ENCODE data around the gene GALNTL6. TPM values are rescaled to one million over a fixed set of nuclear protein-coding genes. Genes with fewer than 3 reads are reported as not detected.
A peak's percentile ranks its signal among the peaks of the same experiment; 100 is the strongest.

The GALNTL6 gene
- polyA plus RNA-seq, 3 donors, result 0.79 to 1.5 (median 1.0) TPM

- no peak for DNase-seq (ENCODE audit: extremely low read depth in 1 of 11, low read depth in 9 of 11, low spot score in 4 of 11)
Measured at GRCh38 chr4:171978216-171978615, 165.0 kb downstream of the GALNTL6 start.

- no peak for DNase-seq (ENCODE audit: extremely low read depth in 1 of 11, low read depth in 9 of 11, low spot score in 4 of 11)
Measured at GRCh38 chr4:171979461-171979860, 166.3 kb downstream of the GALNTL6 start.

GRCh38 chr4:171981185-171981584, 168.0 kb downstream of the GALNTL6 start:
- DNase-seq (ENCODE audit: extremely low read depth in 1 of 11, low read depth in 9 of 11, low spot score in 4 of 11), result no peak

- DNase-seq (ENCODE audit: extremely low read depth in 1 of 11, low read depth in 9 of 11, low spot score in 4 of 11), result no peak
Measured at GRCh38 chr4:171983935-171984805, 171.0 kb downstream of the GALNTL6 start.

GRCh38 chr4:171985129-171985528, 171.9 kb downstream of the GALNTL6 start:
- DNase-seq (ENCODE audit: extremely low read depth in 1 of 11, low read depth in 9 of 11, low spot score in 4 of 11), result no peak

- DNase-seq (ENCODE audit: extremely low read depth in 1 of 11, low read depth in 9 of 11, low spot score in 4 of 11), result no peak
Measured at GRCh38 chr4:171993247-171993646, 180.0 kb downstream of the GALNTL6 start.

- DNase-seq (ENCODE audit: extremely low read depth in 1 of 11, low read depth in 9 of 11, low spot score in 4 of 11), result no peak
Measured at GRCh38 chr4:172007889-172008288, 194.7 kb downstream of the GALNTL6 start.

- no peak for DNase-seq (ENCODE audit: extremely low read depth in 1 of 11, low read depth in 9 of 11, low spot score in 4 of 11)
Measured at GRCh38 chr4:172009446-172010230, 196.4 kb downstream of the GALNTL6 start.

- no peak for DNase-seq (ENCODE audit: extremely low read depth in 1 of 11, low read depth in 9 of 11, low spot score in 4 of 11)
Measured at GRCh38 chr4:172011196-172011595, 198.0 kb downstream of the GALNTL6 start.

- no peak for DNase-seq (ENCODE audit: extremely low read depth in 1 of 11, low read depth in 9 of 11, low spot score in 4 of 11)
Measured at GRCh38 chr4:172018358-172018757, 205.2 kb downstream of the GALNTL6 start.

- DNase-seq (ENCODE audit: extremely low read depth in 1 of 11, low read depth in 9 of 11, low spot score in 4 of 11), result no peak
Measured at GRCh38 chr4:172035562-172035961, 222.4 kb downstream of the GALNTL6 start.

GRCh38 chr4:172040766-172041165, 227.6 kb downstream of the GALNTL6 start:
- DNase-seq (ENCODE audit: extremely low read depth in 1 of 11, low read depth in 9 of 11, low spot score in 4 of 11), result no peak

GRCh38 chr4:172042714-172043114, 229.5 kb downstream of the GALNTL6 start:
- peak in 1 of 11 donors; percentile 4 for DNase-seq (ENCODE audit: extremely low read depth in 1 of 11, low read depth in 9 of 11, low spot score in 4 of 11)

GRCh38 chr4:172045981-172046380, 232.8 kb downstream of the GALNTL6 start:
- DNase-seq (ENCODE audit: extremely low read depth in 1 of 11, low read depth in 9 of 11, low spot score in 4 of 11), result no peak

- DNase-seq (ENCODE audit: extremely low read depth in 1 of 11, low read depth in 9 of 11, low spot score in 4 of 11), result no peak
Measured at GRCh38 chr4:172048666-172049065, 235.5 kb downstream of the GALNTL6 start.

- no peak for DNase-seq (ENCODE audit: extremely low read depth in 1 of 11, low read depth in 9 of 11, low spot score in 4 of 11)
Measured at GRCh38 chr4:172050911-172051310, 237.7 kb downstream of the GALNTL6 start.

- no peak for DNase-seq (ENCODE audit: extremely low read depth in 1 of 11, low read depth in 9 of 11, low spot score in 4 of 11)
Measured at GRCh38 chr4:172055046-172055445, 241.8 kb downstream of the GALNTL6 start.

- DNase-seq (ENCODE audit: extremely low read depth in 1 of 11, low read depth in 9 of 11, low spot score in 4 of 11), result no peak
Measured at GRCh38 chr4:172055498-172055897, 242.3 kb downstream of the GALNTL6 start.

GRCh38 chr4:172061204-172061603, 248.0 kb downstream of the GALNTL6 start:
- DNase-seq (ENCODE audit: extremely low read depth in 1 of 11, low read depth in 9 of 11, low spot score in 4 of 11), result no peak

- DNase-seq (ENCODE audit: extremely low read depth in 1 of 11, low read depth in 9 of 11, low spot score in 4 of 11), result no peak
Measured at GRCh38 chr4:172068506-172068905, 255.3 kb downstream of the GALNTL6 start.

Measured in renal cortex interstitium (tissue), 11 donors.